ELR (cell line): ENCODE results near the gene ZSCAN10.

ENCODE experiments used
- DNase-seq: peaks from one replicate; pipeline ENCODE4 v3.0.0-alpha.2; 2015; ENCODE audit warnings: low read depth

The ZSCAN10 gene

GRCh38 chr16:3134338-3135125 is 35.4 kb upstream of the ZSCAN10 start, which contains the start of gene ZNF213:
TSS of gene ZNF213 (plus strand) at chr16:3135029. CDS start at chr16:3137281, 2,252 bp downstream.
- peak; percentile 98 for DNase-seq

- DNase-seq: no peak
Observed at GRCh38 chr16:3133844-3134243, 34.8 kb upstream of the ZSCAN10 start.

GRCh38 chr16:3131755-3132377 is 32.8 kb upstream of the ZSCAN10 start:
- peak; percentile 63 for DNase-seq

GRCh38 chr16:3129137-3130131 is 30.3 kb upstream of the ZSCAN10 start:
- DNase-seq: peak; percentile 83

- DNase-seq: no peak
Observed at GRCh38 chr16:3127745-3128144, 28.7 kb upstream of the ZSCAN10 start.

- DNase-seq: peak; percentile 95
Observed at GRCh38 chr16:3123986-3124886, 25.1 kb upstream of the ZSCAN10 start.

- DNase-seq: no peak
Observed at GRCh38 chr16:3122926-3123570, 24.0 kb upstream of the ZSCAN10 start.

- no peak for DNase-seq
Observed at GRCh38 chr16:3121851-3122467, 22.9 kb upstream of the ZSCAN10 start.

GRCh38 chr16:3120435-3120834 is 21.3 kb upstream of the ZSCAN10 start:
- no peak for DNase-seq

GRCh38 chr16:3119701-3120408 is 20.8 kb upstream of the ZSCAN10 start:
- DNase-seq: no peak

GRCh38 chr16:3119286-3119685 is 20.2 kb upstream of the ZSCAN10 start:
- no peak for DNase-seq

- DNase-seq: no peak
Observed at GRCh38 chr16:3118846-3119245, 19.8 kb upstream of the ZSCAN10 start.

- DNase-seq: no peak
Observed at GRCh38 chr16:3118204-3118790, 19.2 kb upstream of the ZSCAN10 start.

- DNase-seq: no peak
Observed at GRCh38 chr16:3115561-3115960, 16.5 kb upstream of the ZSCAN10 start.

- DNase-seq: no peak
Observed at GRCh38 chr16:3115003-3115402, 15.9 kb upstream of the ZSCAN10 start.

- peak; percentile 60 for DNase-seq
Observed at GRCh38 chr16:3113765-3114479, 14.8 kb upstream of the ZSCAN10 start.

GRCh38 chr16:3112881-3113574 is 13.9 kb upstream of the ZSCAN10 start:
- peak; percentile 25 for DNase-seq
